GM12878 (cell line): ENCODE measurements around the gene PPP3CB. TPM values are rescaled to one million over a fixed set of nuclear protein-coding genes. Genes with fewer than 3 reads are reported as not detected.

Source experiments
- ATF2 ChIP-seq: IDR thresholded peaks from 2 replicates; pipeline ENCODE4 v1.6.1; 2012; ENCODE audit warnings: low read length, inconsistent platforms
- BACH1 ChIP-seq: fragments of 450-650 bp; IDR thresholded peaks from 2 replicates; pipeline ENCODE4 v1.6.1; 2017; ENCODE audit warnings: mild to moderate bottlenecking, borderline replicate concordance
- CREB1 ChIP-seq: IDR thresholded peaks from 2 replicates; pipeline ENCODE4 v1.6.1; 2012; ENCODE audit warnings: low read depth, mild to moderate bottlenecking, inconsistent platforms
- ESRRA ChIP-seq: IDR thresholded peaks from 2 replicates; pipeline ENCODE4 v1.6.1; 2012; ENCODE audit warnings: mild to moderate bottlenecking, low read length, improper control_type of control experiment
- HDGF ChIP-seq: fragments of 450-650 bp; IDR thresholded peaks from 2 replicates; pipeline ENCODE4 v1.6.1; 2016; ENCODE audit warnings: antibody characterized with exemption
- NR2C2 ChIP-seq: IDR thresholded peaks from 2 replicates; pipeline ENCODE4 v1.6.1; 2011; ENCODE audit warnings: borderline replicate concordance, low read depth; ENCODE audit not compliant: control insufficient read depth, insufficient read length
- NR2F1 ChIP-seq: fragments of 450-650 bp; conservative IDR thresholded peaks from 2 replicates; pipeline ENCODE4 v1.6.1; 2017; ENCODE audit warnings: mild to moderate bottlenecking
- PAX5 ChIP-seq: IDR thresholded peaks from 2 replicates; pipeline ENCODE4 v1.6.1; 2011; ENCODE audit warnings: low read depth, low read length, borderline replicate concordance
- POLR2A ChIP-seq: IDR thresholded peaks from 2 replicates; pipeline ENCODE4 v1.6.1; 2011; ENCODE audit warnings: low read depth, mild to moderate bottlenecking, low read length
- SP1 ChIP-seq: IDR thresholded peaks from one replicate; pipeline ENCODE4 v1.6.1; 2011; ENCODE audit warnings: low read depth, low read length
- SREBF1 ChIP-seq: IDR thresholded peaks from 2 replicates; pipeline ENCODE4 v1.6.1; 2012; ENCODE audit warnings: mild to moderate bottlenecking, low read length
- STAT3 ChIP-seq: IDR thresholded peaks from 2 replicates; pipeline ENCODE4 v1.6.1; 2011; ENCODE audit warnings: low read depth, low read length, improper control_type of control experiment
- TAF1 ChIP-seq: IDR thresholded peaks from 2 replicates; pipeline ENCODE4 v1.6.1; 2011; ENCODE audit warnings: mild to moderate bottlenecking, low read depth, low read length, borderline replicate concordance
- TARDBP ChIP-seq: IDR thresholded peaks from 2 replicates; pipeline ENCODE4 v1.6.1; 2016; ENCODE audit warnings: borderline replicate concordance
- YBX1 ChIP-seq: fragments of 450-650 bp; IDR thresholded peaks from 2 replicates; pipeline ENCODE4 v1.6.1; 2016; ENCODE audit warnings: antibody characterized with exemption
- ZNF622 ChIP-seq: fragments of 450-650 bp; IDR thresholded peaks from 2 replicates; pipeline ENCODE4 v1.6.1; 2017; ENCODE audit warnings: mild to moderate bottlenecking, inconsistent platforms
- ZNF687 ChIP-seq: fragments of 450-650 bp; IDR thresholded peaks from 2 replicates; pipeline ENCODE4 v1.6.1; 2017; ENCODE audit warnings: mild to moderate bottlenecking, moderate library complexity
- polyA plus RNA-seq, 11 experiments: library from polyadenylated mRNA; depleted of rRNA in 4 of 11; unstranded in 6 of 11; stranded (reverse) in 5 of 11; fragments of >200 nt; fragmentation: Nextera tagmentation in 4 of 11; fragmentation: Illumina TruSeq in 1 of 11; extraction: Ambion mirVana in 4 of 11; extraction: Trizol in 1 of 11; gene quantifications; 1 replicate in 1 of 11; 2 replicates in 10 of 11; pipeline versions ENCODE4 v1.2.1 to v1.2.3, GENCODE V29; 2011 to 2016; ENCODE audit warnings: inconsistent platforms in 2 of 11, missing spikeins in 2 of 11, low read depth in 1 of 11
- total RNA-seq, 4 experiments: library from RNA; depleted of rRNA in 3 of 4; stranded (reverse); fragments of >200 nt in 3 of 4; fragmentation: Illumina TruSeq in 1 of 4; extraction: Trizol in 1 of 4; gene quantifications; 2 replicates each; pipeline versions ENCODE4 v1.2.1 to v1.2.3, GENCODE V29; 2013 to 2021
- TF ChIP-seq, protein P1 (sequence below): IDR thresholded peaks from 2 replicates; pipeline ENCODE4 v1.6.1; 2012; ENCODE audit warnings: improper control_type of control experiment, low read depth, low read length; ENCODE audit not compliant: insufficient replicate concordance
- TF ChIP-seq, protein P2 (sequence below): IDR thresholded peaks from 2 replicates; pipeline ENCODE4 v1.6.1; 2012; ENCODE audit warnings: low read depth, low read length, improper control_type of control experiment

PPP3CB gene
- total and polyA plus RNA-seq, 10 of the 15 experiments (the other 5 are each of a cell fraction or from before 2014, with no cell fraction given) = 11.4 to 46.4 (median 19.3) TPM

DNA sequence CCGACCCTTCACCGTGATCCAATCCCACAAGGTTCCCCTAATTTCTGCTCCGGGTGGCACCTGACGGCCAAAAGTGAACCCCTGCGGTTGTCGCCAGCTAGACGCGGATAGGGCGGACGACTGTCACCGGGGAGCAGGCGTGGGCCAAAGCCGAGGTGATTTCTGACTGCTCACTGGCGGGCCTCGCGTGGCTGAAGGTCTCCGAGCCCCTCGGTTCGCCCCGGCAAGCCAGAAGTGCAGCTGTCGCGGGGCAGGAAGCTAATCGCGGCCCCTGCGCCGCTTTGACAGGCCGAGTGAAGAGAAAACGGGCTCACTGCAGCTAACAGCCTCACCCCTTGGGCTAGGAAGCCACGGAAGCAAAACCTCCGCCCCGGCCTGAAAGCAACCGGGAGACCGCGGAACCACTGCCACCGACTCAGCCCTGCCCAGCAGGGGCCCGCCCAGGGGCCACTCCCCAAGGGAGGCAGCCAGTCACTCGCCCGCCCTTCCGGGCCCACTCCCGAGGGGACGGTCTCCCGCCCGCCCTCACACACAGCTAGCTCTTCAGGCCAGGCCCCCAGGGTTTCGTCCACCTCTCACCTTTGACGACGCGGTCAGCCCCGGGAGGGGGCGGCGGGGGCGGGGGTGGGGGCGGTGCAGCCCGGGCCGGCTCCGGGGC lies 469 bp downstream of the PPP3CB start (continued):
- TF ChIP-seq, protein P1, sequence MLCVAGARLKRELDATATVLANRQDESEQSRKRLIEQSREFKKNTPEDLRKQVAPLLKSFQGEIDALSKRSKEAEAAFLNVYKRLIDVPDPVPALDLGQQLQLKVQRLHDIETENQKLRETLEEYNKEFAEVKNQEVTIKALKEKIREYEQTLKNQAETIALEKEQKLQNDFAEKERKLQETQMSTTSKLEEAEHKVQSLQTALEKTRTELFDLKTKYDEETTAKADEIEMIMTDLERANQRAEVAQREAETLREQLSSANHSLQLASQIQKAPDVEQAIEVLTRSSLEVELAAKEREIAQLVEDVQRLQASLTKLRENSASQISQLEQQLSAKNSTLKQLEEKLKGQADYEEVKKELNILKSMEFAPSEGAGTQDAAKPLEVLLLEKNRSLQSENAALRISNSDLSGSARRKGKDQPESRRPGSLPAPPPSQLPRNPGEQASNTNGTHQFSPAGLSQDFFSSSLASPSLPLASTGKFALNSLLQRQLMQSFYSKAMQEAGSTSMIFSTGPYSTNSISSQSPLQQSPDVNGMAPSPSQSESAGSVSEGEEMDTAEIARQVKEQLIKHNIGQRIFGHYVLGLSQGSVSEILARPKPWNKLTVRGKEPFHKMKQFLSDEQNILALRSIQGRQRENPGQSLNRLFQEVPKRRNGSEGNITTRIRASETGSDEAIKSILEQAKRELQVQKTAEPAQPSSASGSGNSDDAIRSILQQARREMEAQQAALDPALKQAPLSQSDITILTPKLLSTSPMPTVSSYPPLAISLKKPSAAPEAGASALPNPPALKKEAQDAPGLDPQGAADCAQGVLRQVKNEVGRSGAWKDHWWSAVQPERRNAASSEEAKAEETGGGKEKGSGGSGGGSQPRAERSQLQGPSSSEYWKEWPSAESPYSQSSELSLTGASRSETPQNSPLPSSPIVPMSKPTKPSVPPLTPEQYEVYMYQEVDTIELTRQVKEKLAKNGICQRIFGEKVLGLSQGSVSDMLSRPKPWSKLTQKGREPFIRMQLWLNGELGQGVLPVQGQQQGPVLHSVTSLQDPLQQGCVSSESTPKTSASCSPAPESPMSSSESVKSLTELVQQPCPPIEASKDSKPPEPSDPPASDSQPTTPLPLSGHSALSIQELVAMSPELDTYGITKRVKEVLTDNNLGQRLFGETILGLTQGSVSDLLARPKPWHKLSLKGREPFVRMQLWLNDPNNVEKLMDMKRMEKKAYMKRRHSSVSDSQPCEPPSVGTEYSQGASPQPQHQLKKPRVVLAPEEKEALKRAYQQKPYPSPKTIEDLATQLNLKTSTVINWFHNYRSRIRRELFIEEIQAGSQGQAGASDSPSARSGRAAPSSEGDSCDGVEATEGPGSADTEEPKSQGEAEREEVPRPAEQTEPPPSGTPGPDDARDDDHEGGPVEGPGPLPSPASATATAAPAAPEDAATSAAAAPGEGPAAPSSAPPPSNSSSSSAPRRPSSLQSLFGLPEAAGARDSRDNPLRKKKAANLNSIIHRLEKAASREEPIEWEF = no peak
- peak; percentile 79 for TF ChIP-seq NR2F1
- TF ChIP-seq ZNF622 = no peak
- no peak for TF ChIP-seq TARDBP
- no peak for TF ChIP-seq STAT3
- TF ChIP-seq CREB1 = 0 out of 2 replicates have a peak, but pooled peaks have one; percentile 5
- peak; percentile 94 for TF ChIP-seq POLR2A
- TF ChIP-seq SP1 = peak; percentile 48
- TF ChIP-seq ZNF687 = peak; percentile 67
- TF ChIP-seq YBX1 = no peak
- no peak for TF ChIP-seq ATF2
- TF ChIP-seq, protein P2, sequence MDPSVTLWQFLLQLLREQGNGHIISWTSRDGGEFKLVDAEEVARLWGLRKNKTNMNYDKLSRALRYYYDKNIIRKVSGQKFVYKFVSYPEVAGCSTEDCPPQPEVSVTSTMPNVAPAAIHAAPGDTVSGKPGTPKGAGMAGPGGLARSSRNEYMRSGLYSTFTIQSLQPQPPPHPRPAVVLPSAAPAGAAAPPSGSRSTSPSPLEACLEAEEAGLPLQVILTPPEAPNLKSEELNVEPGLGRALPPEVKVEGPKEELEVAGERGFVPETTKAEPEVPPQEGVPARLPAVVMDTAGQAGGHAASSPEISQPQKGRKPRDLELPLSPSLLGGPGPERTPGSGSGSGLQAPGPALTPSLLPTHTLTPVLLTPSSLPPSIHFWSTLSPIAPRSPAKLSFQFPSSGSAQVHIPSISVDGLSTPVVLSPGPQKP = peak; percentile 34; the same call in 1 of the 2 replicates
- no peak for TF ChIP-seq ESRRA
- TF ChIP-seq HDGF = peak; percentile 23; the same call in 1 of the 2 replicates
- TF ChIP-seq PAX5 = no peak; the same call in 1 of the 2 replicates
- TF ChIP-seq TAF1 = peak; percentile 72
- peak; percentile 86 for TF ChIP-seq BACH1
- no peak for TF ChIP-seq NR2C2
- no peak for TF ChIP-seq SREBF1
